ENCODE results near the gene SMIM22. TPM values are rescaled to one million over a fixed set of nuclear protein-coding genes. Genes with fewer than 3 reads are reported as not detected.

SMIM22 gene
- total RNA-seq, 1 donor from 2014 or later: not detected

DNA sequence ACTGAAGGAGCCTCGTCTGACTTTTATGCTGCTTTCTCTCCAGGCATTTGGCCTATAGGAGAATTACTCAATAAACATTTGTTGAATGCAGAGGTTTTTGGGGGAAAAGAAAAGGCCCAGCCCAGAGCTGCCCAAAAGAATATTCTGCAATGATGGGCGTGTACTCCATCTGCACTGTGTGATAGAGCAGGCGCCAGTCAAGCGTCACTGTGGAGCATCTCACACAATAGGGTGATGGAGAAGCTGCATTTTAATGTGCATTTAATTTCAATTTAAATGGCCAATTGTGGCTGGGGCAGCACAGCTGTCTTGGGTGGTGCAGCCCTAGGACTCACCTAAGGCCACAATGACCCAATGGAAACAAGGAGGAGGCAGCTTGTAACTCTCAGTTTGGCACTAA lies 31.4 kb downstream of the SMIM22 start:
- intact Hi-C loops (cut with micrococcal nuclease): no loop called here
- Mint-ChIP-seq H3K4me3 (ENCODE audit: low read depth) (no peak overlapping the region), H3K9me3 (no peaks in the 10 kb centered on the region), H3K4me1 (ENCODE audit: low read depth) (no peaks in the 10 kb centered on the region), H3K36me3 (ENCODE audit: low read depth) (peaks cover 66% of the 10 kb centered on the region), H3K27ac (no peak overlapping the region), H3K27me3 (ENCODE audit: low read depth) (no peaks in the 10 kb centered on the region)
- no peak for DNase-seq (ENCODE audit: low spot score)

DNA sequence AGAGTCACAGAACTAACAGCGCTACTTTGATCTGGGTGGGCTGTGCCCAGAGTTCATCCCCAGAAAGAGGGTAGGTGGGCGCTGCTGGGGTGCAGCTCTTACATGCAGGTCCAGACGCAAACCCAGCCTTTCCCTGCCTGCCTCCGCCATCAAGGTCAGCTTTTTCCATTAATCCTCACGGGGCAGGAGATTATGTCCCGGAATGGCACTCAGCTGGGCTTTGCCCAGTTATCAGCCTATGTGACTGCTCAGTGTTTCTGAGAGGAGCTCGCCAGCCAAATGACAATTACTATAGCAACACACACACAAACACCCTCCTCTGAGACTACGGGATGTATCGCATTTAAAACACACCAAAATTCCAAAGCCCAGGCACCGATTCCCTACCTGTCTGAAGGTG lies 31.8 kb downstream of the SMIM22 start:
- no peak overlapping the region for H3K4me3 Mint-ChIP-seq (ENCODE audit: low read depth)
- no peak for DNase-seq (ENCODE audit: low spot score)
- H3K27me3 Mint-ChIP-seq (ENCODE audit: low read depth): no peaks in the 10 kb centered on the region
- no peak overlapping the region for H3K27ac Mint-ChIP-seq
- H3K36me3 Mint-ChIP-seq (ENCODE audit: low read depth): peaks cover 67% of the 10 kb centered on the region
- H3K9me3 Mint-ChIP-seq: no peaks in the 10 kb centered on the region
- intact Hi-C loops (cut with micrococcal nuclease): no loop called here
- no peaks in the 10 kb centered on the region for H3K4me1 Mint-ChIP-seq (ENCODE audit: low read depth)

DNA sequence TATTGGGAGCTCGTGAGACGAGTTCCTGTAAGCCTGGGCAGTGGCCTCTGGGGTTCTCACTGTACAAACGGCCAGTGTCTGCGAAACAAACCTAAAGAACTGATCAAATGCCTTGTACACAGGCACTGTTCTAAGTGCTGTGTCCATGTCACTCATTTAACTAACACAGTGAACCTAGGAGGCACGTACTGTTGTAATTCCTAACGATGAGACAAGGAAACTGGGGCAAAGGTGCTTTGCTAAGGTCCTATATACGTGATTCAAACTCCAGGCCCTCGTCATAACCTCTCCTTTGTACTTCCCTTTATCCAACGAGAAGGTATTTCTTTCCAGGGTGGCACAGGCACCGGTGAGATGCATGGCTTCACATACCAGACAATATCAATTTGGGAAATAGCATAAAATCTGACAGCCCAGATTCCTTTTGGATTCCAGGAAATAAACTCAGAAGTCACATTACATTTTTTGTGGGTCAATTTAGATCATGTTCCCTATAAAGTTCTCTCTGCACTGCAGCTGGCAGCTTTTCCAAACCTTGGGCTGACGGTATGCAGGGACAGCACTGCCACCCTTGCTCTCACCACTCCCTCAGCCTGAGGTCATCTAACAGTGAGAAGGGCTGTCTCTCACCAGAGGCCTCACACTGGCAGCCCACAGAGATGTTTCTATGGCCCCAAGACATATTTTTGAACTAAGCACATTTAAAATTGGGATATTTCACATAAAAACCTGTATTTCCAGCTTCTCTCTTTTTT lies 33.6 kb downstream of the SMIM22 start:
- H3K4me3 Mint-ChIP-seq (ENCODE audit: low read depth): no peak overlapping the region
- intact Hi-C loops (cut with micrococcal nuclease): no loop called here
- no peaks in the 10 kb centered on the region for H3K4me1 Mint-ChIP-seq (ENCODE audit: low read depth)
- no peak for DNase-seq (ENCODE audit: low spot score)
- H3K9me3 Mint-ChIP-seq: no peaks in the 10 kb centered on the region
- H3K27ac Mint-ChIP-seq: no peak overlapping the region
- peaks cover 69% of the 10 kb centered on the region for H3K36me3 Mint-ChIP-seq (ENCODE audit: low read depth)
- no peaks in the 10 kb centered on the region for H3K27me3 Mint-ChIP-seq (ENCODE audit: low read depth)

DNA sequence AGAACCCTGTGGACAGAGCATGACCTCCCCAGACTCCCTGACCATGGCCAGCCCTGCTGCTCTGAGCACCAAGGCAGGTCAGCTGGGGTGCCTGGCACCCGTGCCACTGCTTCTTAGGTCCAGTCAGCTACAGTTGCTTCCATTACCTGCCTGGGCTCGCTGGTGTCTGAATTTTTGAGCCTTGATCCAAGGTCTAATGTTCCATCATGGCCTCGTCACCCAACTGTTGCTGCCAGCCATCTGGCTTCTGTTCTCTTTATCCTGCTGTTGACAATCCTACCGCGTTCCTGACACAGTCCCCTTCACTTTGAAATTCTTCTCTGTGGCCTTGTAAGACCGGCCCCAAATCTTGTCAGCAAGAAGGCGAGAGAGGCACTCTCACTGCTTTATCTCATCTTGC lies 35.2 kb downstream of the SMIM22 start:
- no peak overlapping the region for H3K27ac Mint-ChIP-seq
- H3K9me3 Mint-ChIP-seq: no peaks in the 10 kb centered on the region
- intact Hi-C loops (cut with micrococcal nuclease): no loop called here
- H3K4me1 Mint-ChIP-seq (ENCODE audit: low read depth): no peaks in the 10 kb centered on the region
- no peaks in the 10 kb centered on the region for H3K27me3 Mint-ChIP-seq (ENCODE audit: low read depth)
- H3K4me3 Mint-ChIP-seq (ENCODE audit: low read depth): no peak overlapping the region
- no peak for DNase-seq (ENCODE audit: low spot score)
- peaks cover 56% of the 10 kb centered on the region for H3K36me3 Mint-ChIP-seq (ENCODE audit: low read depth)

DNA sequence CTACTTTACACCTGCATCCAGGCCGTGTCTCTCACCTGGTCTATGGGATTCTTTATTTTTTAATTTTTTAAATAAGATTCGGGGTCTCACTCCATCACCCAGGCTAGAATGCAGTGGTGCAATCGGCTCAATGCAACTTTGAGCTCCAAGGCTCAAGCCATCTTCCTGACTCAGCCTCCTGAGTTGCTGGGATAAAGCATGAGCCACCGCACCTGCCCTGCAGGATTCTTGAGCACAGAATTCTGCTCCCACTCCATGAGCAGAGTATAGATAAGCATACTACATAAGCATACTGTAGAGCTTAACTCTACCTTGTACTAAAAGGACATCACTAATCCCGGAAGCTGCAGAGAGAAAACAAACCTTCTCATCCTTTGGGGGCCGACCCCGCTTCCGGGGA lies 36.4 kb downstream of the SMIM22 start:
- Mint-ChIP-seq H3K4me1 (ENCODE audit: low read depth) (no peaks in the 10 kb centered on the region), H3K9me3 (no peaks in the 10 kb centered on the region)

DNA sequence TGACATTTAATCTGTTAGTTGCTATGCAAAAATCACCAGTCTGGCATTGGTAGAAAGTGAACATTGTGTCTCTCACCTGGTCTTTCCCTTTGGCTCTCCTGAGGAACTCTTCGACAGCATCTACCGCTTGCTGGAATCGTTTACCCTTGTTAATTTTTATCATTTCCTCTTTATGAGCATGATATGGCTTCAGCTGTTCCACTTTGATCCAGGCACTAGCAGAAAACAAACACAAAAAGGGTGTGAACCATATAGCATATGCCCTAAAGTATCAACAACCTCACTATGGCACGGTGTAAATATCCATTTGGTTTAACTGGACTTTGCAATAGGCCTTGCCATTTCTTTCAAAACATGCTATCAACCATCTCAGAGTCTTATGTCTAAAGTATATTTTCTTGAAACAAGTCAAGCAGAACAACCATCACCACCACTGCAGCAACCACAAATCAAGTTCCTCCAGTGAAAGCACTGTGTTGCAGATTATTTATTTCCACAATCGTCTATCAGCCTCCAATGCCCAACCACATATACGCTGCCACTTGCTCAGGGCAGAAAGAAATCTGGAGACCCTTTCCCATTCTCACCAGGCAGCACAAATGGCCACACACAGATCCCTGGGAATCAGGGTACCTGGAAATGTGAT lies 37.7 kb downstream of the SMIM22 start:
- Mint-ChIP-seq H3K9me3 (no peaks in the 10 kb centered on the region), H3K27ac (no peak overlapping the region), H3K36me3 (ENCODE audit: low read depth) (peaks cover 63% of the 10 kb centered on the region), H3K27me3 (ENCODE audit: low read depth) (no peaks in the 10 kb centered on the region), H3K4me1 (ENCODE audit: low read depth) (no peaks in the 10 kb centered on the region), H3K4me3 (ENCODE audit: low read depth) (no peak overlapping the region)
- intact Hi-C loops (cut with micrococcal nuclease): no loop called here
- DNase-seq (ENCODE audit: low spot score): no peak

More for the DNA sequence above, 36.4 kb downstream of the SMIM22 start:
- no peak overlapping the region for H3K27ac Mint-ChIP-seq
- intact Hi-C loops (cut with micrococcal nuclease): no loop called here
- DNase-seq (ENCODE audit: low spot score): no peak
- no peaks in the 10 kb centered on the region for H3K27me3 Mint-ChIP-seq (ENCODE audit: low read depth)
- no peak overlapping the region for H3K4me3 Mint-ChIP-seq (ENCODE audit: low read depth)
- H3K36me3 Mint-ChIP-seq (ENCODE audit: low read depth): peaks cover 61% of the 10 kb centered on the region

DNA sequence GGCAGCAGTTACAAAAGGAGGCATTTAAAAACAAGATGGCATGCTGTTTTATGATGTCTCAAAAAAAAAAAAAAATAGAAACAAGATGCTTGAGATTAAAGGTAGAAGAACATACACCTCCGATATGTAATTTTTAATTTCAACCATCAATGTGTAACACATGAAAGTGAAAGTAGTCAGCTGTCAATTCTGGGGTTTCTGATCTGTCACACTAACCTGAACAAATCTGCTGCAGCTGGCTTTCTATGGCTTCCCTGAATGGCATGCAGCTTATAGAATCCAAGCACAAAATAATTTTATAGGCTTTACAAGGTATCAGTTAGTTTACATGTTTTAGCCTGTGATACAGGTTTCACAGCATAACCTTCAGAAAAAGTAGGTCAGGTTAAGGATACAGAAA lies 38.4 kb downstream of the SMIM22 start:
- H3K4me1 Mint-ChIP-seq (ENCODE audit: low read depth): no peaks in the 10 kb centered on the region
- H3K4me3 Mint-ChIP-seq (ENCODE audit: low read depth): no peak overlapping the region
- intact Hi-C loops (cut with micrococcal nuclease): no loop called here
- H3K27ac Mint-ChIP-seq: no peak overlapping the region
- no peaks in the 10 kb centered on the region for H3K9me3 Mint-ChIP-seq
- H3K36me3 Mint-ChIP-seq (ENCODE audit: low read depth): peaks cover 61% of the 10 kb centered on the region
- no peak for DNase-seq (ENCODE audit: low spot score)
- no peaks in the 10 kb centered on the region for H3K27me3 Mint-ChIP-seq (ENCODE audit: low read depth)

DNA sequence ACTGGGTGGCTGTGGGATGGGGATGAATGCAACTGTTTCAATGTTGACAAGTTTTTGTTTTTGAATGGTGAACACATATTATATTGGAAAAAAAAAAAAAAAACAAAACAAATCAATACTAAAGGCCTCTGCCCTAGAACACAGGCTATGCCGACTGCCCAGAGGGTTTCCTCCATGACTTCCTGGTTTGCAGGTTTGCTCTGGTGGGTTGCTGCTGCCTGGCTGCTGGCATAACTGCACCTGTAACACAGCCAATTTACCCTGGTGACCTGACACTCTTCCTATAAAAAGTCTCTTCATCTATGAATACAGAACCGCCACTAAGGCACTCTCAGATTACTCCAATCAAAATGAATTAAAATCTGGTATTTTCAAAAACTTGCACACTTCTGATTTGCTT lies 41.6 kb downstream of the SMIM22 start:
- Mint-ChIP-seq H3K4me3 (ENCODE audit: low read depth) (no peak overlapping the region), H3K27ac (peak overlapping the region; percentile 54), H3K9me3 (no peaks in the 10 kb centered on the region), H3K36me3 (ENCODE audit: low read depth) (peaks cover 65% of the 10 kb centered on the region), H3K27me3 (ENCODE audit: low read depth) (no peaks in the 10 kb centered on the region), H3K4me1 (ENCODE audit: low read depth) (no peaks in the 10 kb centered on the region)
- DNase-seq (ENCODE audit: low spot score): no peak
- intact Hi-C loops (cut with micrococcal nuclease): no loop called here

DNA sequence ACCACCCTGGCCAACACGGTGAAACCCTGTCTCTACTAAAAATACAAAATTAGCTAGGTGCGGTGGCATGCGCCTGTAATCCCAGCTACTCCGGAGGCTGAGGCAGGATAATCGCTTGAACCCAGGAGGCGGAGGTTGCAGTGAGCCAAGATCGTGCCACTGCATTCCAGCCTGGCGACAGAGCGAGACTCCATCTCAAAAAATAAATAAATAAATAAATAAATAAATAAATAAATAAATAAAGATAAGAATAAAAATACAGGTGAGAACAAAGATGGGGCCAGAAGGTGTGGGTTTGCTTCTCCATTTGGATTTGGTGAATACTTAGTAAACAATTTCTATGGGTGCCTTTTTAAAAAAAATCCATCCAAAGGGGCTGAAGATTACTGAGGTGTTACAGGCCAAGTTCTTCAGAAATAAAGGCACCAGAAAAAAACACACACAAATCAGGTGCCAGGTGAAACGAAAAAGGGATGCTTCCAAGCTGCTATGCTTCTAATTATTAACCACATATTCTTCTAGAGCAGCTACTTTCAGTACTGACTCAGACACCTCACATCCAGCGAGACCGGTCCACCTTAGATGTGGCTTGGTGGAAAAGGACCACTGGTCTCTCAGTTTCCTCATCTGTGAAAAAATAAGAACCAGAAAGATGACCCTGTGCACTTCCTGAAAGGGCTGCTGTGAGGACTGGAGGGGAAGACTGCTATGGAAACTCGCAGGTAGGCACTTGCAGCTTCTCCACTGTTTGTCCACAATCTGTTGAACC lies 42.7 kb downstream of the SMIM22 start:
- intact Hi-C loops (cut with micrococcal nuclease): no loop called here
- H3K27ac Mint-ChIP-seq: no peak overlapping the region
- H3K9me3 Mint-ChIP-seq: no peaks in the 10 kb centered on the region
- no peaks in the 10 kb centered on the region for H3K27me3 Mint-ChIP-seq (ENCODE audit: low read depth)
- DNase-seq (ENCODE audit: low spot score): no peak
- peaks cover 65% of the 10 kb centered on the region for H3K36me3 Mint-ChIP-seq (ENCODE audit: low read depth)
- H3K4me3 Mint-ChIP-seq (ENCODE audit: low read depth): no peak overlapping the region
- H3K4me1 Mint-ChIP-seq (ENCODE audit: low read depth): no peaks in the 10 kb centered on the region

DNA sequence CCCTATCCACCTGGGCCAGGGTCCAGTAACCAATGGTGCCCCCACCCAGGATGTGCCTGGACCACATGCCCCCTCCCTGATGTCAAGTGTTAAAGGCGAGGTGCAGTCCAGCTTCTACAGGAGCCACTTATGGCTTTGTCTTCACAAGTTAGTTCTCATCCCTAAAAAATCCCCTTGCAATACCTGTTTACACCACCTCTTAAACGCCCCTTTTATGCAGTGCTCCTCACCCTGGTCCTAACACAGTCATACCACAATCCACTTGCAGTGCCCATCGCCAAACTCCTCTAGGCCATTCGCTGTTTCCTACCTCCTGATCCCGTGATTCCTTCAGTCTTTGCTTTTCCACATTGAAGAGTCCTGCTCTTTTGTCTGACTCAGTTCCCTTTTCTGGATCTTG lies 44.8 kb downstream of the SMIM22 start:
- intact Hi-C loops (cut with micrococcal nuclease): loop anchor here (10.0 kb wide), 1 partner anchor 255 kb away; the partner anchor contains the start of gene EEF2KMT
- DNase-seq (ENCODE audit: low spot score): no peak
- Mint-ChIP-seq H3K36me3 (ENCODE audit: low read depth) (peaks cover 77% of the 10 kb centered on the region), H3K27me3 (ENCODE audit: low read depth) (no peaks in the 10 kb centered on the region), H3K4me3 (ENCODE audit: low read depth) (no peak overlapping the region), H3K9me3 (no peaks in the 10 kb centered on the region), H3K27ac (no peak overlapping the region), H3K4me1 (ENCODE audit: low read depth) (peaks cover 2% of the 10 kb centered on the region)

DNA sequence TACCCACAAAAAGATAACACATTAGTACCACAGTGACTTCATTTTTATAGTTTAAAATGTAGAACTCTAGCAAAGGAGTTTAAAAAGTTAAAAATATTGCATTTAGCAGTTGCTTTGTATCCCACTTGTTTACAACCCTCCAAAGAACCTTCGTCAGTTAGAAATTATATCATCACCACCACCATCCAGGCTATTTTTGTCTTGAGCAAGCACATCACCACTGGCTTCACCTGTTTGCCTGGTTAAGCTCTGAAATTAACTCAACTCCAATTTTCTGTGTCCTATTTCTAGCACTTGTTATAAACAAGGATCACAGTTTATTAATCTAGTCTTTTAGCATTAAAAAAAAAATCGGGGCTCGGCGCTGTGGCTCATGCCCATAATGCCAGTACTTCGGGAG lies 45.8 kb downstream of the SMIM22 start:
- intact Hi-C loops (cut with micrococcal nuclease): loop anchor here (10.0 kb wide), 1 partner anchor 254 kb away; the partner anchor contains the start of gene EEF2KMT
- H3K4me1 Mint-ChIP-seq (ENCODE audit: low read depth): peaks cover 10% of the 10 kb centered on the region
- no peaks in the 10 kb centered on the region for H3K27me3 Mint-ChIP-seq (ENCODE audit: low read depth)
- H3K4me3 Mint-ChIP-seq (ENCODE audit: low read depth): no peak overlapping the region
- H3K36me3 Mint-ChIP-seq (ENCODE audit: low read depth): peaks cover 84% of the 10 kb centered on the region
- no peaks in the 10 kb centered on the region for H3K9me3 Mint-ChIP-seq
- DNase-seq (ENCODE audit: low spot score): no peak
- H3K27ac Mint-ChIP-seq: no peak overlapping the region

Measured in activated T-helper 2 cell treated with anti-CD3 and anti-CD28 coated beads, Interferon-gamma antibody, Interleukin-2, Interleukin-4, amounts not matched to agents 10 μg/mL and 5 μg/mL and 100 μg/mL, durations not matched to agents 14 hours and 24 hours and 36 hours (primary cell).